Erythroblast (primary cell): Measurements from ENCODE around the gene GSN.

Source experiments
- GATA1 ChIP-seq: IDR thresholded peaks from 2 replicates; pipeline ENCODE4 v1.6.1; 2011; ENCODE audit warnings: low read depth, mild to moderate bottlenecking, control low read depth, low read length, moderate library complexity
- POLR2A ChIP-seq: IDR thresholded peaks from 2 replicates; pipeline ENCODE4 v1.6.1; 2011; ENCODE audit warnings: mild to moderate bottlenecking, low read length

DNA sequence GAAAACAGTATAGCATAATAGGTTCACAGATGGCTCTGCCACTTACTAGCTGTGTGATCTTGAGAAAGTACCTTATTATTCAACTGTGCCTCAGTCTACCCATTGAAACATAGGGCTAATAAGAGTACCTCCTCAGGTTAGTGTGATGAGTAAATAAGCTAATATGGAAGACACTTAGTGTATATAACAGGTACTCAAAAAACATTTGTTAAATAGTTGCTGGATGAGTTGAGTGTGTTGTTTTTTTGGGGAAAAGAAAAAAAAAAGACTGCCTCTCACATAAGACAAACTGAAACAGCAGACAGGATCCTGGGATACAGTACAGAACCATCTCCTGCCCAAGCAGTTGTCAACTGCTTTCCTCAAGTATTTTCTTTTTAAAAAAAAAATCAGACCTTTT lies 96.9 kb downstream of the GSN start:
- TF ChIP-seq POLR2A (no peak), GATA1 (no peak)
